GM19025 (cell line): ENCODE results near the gene TNXB.
"Not testable (repeated sequence)": the region's sequence is repeated elsewhere in the genome, so short reads cannot be mapped to it uniquely, and the experiment has no call there.

Source experiments
- ATAC-seq: cut with Tn5 transposase; IDR thresholded peaks from one replicate; pipeline ENCODE4 v1.9.1; 2021; ENCODE audit warnings: mild to moderate bottlenecking, low read depth, moderate library complexity; ENCODE audit not compliant: unreplicated experiment

Gene TNXB

GRCh38 chr6:32086661-32087573 lies 22.2 kb downstream of the TNXB start:
- ATAC-seq: no peak

GRCh38 chr6:32085759-32086459 lies 23.2 kb downstream of the TNXB start:
- no peak for ATAC-seq

- no peak for ATAC-seq
Observed at GRCh38 chr6:32084780-32085179, 24.4 kb downstream of the TNXB start.

GRCh38 chr6:32083812-32084768 lies 25.0 kb downstream of the TNXB start:
- ATAC-seq: no peak

- ATAC-seq: no peak
Observed at GRCh38 chr6:32082935-32083334, 26.2 kb downstream of the TNXB start.

GRCh38 chr6:32082478-32082877 lies 26.7 kb downstream of the TNXB start:
- no peak for ATAC-seq

GRCh38 chr6:32081168-32081990 lies 27.8 kb downstream of the TNXB start:
- ATAC-seq: no peak

GRCh38 chr6:32079566-32080290 lies 29.4 kb downstream of the TNXB start:
- ATAC-seq: no peak

GRCh38 chr6:32076321-32076809 lies 32.8 kb downstream of the TNXB start:
- ATAC-seq: no peak

- ATAC-seq: no peak
Observed at GRCh38 chr6:32075781-32076180, 33.4 kb downstream of the TNXB start.

- no peak for ATAC-seq
Observed at GRCh38 chr6:32074996-32075532, 34.1 kb downstream of the TNXB start.

- ATAC-seq: no peak
Observed at GRCh38 chr6:32073613-32074012, 35.5 kb downstream of the TNXB start.

- no peak for ATAC-seq
Observed at GRCh38 chr6:32073101-32073500, 36.0 kb downstream of the TNXB start.

GRCh38 chr6:32070814-32071543 lies 38.2 kb downstream of the TNXB start:
- ATAC-seq: no peak

- no peak for ATAC-seq
Observed at GRCh38 chr6:32069878-32070515, 39.1 kb downstream of the TNXB start.

GRCh38 chr6:32069460-32069859 lies 39.7 kb downstream of the TNXB start:
- no peak for ATAC-seq

- no peak for ATAC-seq
Observed at GRCh38 chr6:32068867-32069266, 40.3 kb downstream of the TNXB start.

- ATAC-seq: not testable (repeated sequence)
Observed at GRCh38 chr6:32068315-32068714, 40.8 kb downstream of the TNXB start.
